Measurements from ENCODE around the gene CRELD1. TPM values are rescaled to one million over a fixed set of nuclear protein-coding genes. Genes with fewer than 3 reads are reported as not detected.

The CRELD1 gene
- total and polyA plus RNA-seq, 2 of the 13 experiments (the other 11 are each of a cell fraction or from before 2014, with no cell fraction given): 27.1 to 61.9 TPM

DNA sequence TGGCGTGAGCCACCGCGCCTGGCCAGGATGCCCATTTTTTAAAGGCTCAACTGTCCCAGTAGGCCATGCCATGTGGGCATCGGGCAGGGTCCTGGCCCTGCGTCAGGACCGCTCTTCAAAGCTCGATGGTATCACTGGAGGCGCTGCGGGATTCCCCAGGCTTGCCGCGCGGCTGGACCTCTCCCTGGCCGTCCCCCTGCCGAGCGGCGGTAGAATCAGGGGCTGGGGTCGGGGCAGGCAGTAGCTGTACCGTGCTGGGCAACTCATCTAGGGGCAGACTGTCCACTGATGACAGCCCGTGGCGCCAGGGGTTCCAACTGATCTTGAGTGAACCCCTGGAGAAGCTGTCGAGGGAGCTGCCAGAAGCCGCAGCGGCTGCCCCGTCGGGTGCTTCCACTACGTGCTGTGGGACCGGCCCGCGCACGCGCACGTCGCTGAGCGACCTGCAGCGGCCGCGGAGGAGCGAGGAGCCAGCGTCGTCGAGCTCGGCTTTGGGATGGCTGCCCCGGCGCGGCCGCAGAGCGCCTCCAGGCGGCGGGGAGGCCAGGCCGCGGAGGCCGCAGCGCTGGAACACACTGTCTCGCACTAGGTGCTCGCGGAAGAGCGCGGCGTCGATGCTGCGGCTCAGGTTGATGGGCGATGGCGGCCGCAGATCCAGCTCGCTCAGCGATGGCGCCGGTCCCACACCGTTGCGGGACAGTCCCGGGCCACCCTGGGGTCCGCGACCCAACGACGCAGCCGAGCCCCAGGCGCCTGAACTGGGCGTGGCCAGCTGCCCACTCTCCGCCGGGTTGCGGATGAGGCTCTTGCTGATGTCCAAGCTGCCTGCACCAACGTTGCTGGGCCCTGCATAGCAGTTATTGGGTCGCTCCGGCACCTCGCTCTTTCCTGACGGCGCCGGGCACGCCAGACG, 12.7 kb downstream of the CRELD1 start (continued):
- TF ChIP-seq CBX2 (IDR thresholded peaks at IDR 0.05; ENCODE audit: low read depth, low read length) (no peak), CBX2 (CRISPR knock-in tag; IDR thresholded peaks at IDR 0.05; ENCODE audit: low read depth) (0 out of 2 replicates have a peak, but pooled peaks have one; percentile 35), ZNF121 (CRISPR knock-in tag; IDR thresholded peaks at IDR 0.05) (peak; percentile 85), NFIC (IDR thresholded peaks at IDR 0.05; ENCODE audit: low read length) (no peak), ATF1 (CRISPR knock-in tag; IDR thresholded peaks at IDR 0.05) (no peak), RAD51 (IDR thresholded peaks at IDR 0.05; ENCODE audit: borderline replicate concordance) (no peak), ZNF549 (CRISPR knock-in tag; IDR thresholded peaks at IDR 0.05) (peak; percentile 55; the same call in 1 of the 2 replicates), ZFY (CRISPR knock-in tag; IDR thresholded peaks at IDR 0.05) (peak; percentile 87), MED8 (CRISPR knock-in tag; IDR thresholded peaks at IDR 0.05; ENCODE audit: insufficient replicate concordance) (peak; percentile 55), ZNF333 (CRISPR knock-in tag; IDR thresholded peaks at IDR 0.05; ENCODE audit: borderline replicate concordance) (0 out of 2 replicates have a peak, but pooled peaks have one; percentile 48), ZNF782 (CRISPR knock-in tag; IDR thresholded peaks at IDR 0.05; ENCODE audit: borderline replicate concordance) (peak; percentile 22; the same call in 1 of the 2 replicates), ZNF589 (CRISPR knock-in tag; conservative IDR thresholded peaks at IDR 0.05) (0 out of 2 replicates have a peak, but pooled peaks have one; percentile 72), JDP2 (CRISPR knock-in tag; IDR thresholded peaks at IDR 0.05; ENCODE audit: borderline replicate concordance) (no peak), HOXD1 (CRISPR knock-in tag; IDR thresholded peaks at IDR 0.05) (peak; percentile 50), FOXA3 (CRISPR knock-in tag; IDR thresholded peaks at IDR 0.05) (peak; percentile 47; the same call in 1 of the 2 replicates), TBL1XR1 (IDR thresholded peaks at IDR 0.05; ENCODE audit: borderline replicate concordance, low read length, partially characterized antibody) (no peak), FOXP4 (CRISPR knock-in tag; IDR thresholded peaks at IDR 0.05) (peak; percentile 28; the same call in 1 of the 2 replicates), ZFP37 (CRISPR knock-in tag; IDR thresholded peaks at IDR 0.05; ENCODE audit: borderline replicate concordance) (no peak), JUND (CRISPR knock-in tag; IDR thresholded peaks at IDR 0.05) (no peak; the same call in 1 of the 2 replicates), SPEN (CRISPR knock-in tag; IDR thresholded peaks at IDR 0.05; ENCODE audit: low read depth) (peak; percentile 84), RCOR2 (CRISPR knock-in tag; IDR thresholded peaks at IDR 0.05) (0 out of 2 replicates have a peak, but pooled peaks have one; percentile 8)
- TF ChIP-seq, protein P1, sequence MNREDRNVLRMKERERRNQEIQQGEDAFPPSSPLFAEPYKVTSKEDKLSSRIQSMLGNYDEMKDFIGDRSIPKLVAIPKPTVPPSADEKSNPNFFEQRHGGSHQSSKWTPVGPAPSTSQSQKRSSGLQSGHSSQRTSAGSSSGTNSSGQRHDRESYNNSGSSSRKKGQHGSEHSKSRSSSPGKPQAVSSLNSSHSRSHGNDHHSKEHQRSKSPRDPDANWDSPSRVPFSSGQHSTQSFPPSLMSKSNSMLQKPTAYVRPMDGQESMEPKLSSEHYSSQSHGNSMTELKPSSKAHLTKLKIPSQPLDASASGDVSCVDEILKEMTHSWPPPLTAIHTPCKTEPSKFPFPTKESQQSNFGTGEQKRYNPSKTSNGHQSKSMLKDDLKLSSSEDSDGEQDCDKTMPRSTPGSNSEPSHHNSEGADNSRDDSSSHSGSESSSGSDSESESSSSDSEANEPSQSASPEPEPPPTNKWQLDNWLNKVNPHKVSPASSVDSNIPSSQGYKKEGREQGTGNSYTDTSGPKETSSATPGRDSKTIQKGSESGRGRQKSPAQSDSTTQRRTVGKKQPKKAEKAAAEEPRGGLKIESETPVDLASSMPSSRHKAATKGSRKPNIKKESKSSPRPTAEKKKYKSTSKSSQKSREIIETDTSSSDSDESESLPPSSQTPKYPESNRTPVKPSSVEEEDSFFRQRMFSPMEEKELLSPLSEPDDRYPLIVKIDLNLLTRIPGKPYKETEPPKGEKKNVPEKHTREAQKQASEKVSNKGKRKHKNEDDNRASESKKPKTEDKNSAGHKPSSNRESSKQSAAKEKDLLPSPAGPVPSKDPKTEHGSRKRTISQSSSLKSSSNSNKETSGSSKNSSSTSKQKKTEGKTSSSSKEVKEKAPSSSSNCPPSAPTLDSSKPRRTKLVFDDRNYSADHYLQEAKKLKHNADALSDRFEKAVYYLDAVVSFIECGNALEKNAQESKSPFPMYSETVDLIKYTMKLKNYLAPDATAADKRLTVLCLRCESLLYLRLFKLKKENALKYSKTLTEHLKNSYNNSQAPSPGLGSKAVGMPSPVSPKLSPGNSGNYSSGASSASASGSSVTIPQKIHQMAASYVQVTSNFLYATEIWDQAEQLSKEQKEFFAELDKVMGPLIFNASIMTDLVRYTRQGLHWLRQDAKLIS (CRISPR knock-in tag; IDR thresholded peaks at IDR 0.05): peak; percentile 56; the same call in 1 of the 2 replicates
- TF ChIP-seq, protein P2, sequence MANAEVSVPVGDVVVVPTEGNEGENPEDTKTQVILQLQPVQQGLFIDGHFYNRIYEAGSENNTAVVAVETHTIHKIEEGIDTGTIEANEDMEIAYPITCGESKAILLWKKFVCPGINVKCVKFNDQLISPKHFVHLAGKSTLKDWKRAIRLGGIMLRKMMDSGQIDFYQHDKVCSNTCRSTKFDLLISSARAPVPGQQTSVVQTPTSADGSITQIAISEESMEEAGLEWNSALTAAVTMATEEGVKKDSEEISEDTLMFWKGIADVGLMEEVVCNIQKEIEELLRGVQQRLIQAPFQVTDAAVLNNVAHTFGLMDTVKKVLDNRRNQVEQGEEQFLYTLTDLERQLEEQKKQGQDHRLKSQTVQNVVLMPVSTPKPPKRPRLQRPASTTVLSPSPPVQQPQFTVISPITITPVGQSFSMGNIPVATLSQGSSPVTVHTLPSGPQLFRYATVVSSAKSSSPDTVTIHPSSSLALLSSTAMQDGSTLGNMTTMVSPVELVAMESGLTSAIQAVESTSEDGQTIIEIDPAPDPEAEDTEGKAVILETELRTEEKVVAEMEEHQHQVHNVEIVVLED (CRISPR knock-in tag; IDR thresholded peaks at IDR 0.05; ENCODE audit: borderline replicate concordance): peak; percentile 86
